A549 (cell line): ENCODE results near the gene LAMC2. TPM values are rescaled to one million over a fixed set of nuclear protein-coding genes. Genes with fewer than 3 reads are reported as not detected.

Source experiments
- ATAC-seq, 2 experiments: fragments of 200-7000 bp in 1 of 2; fragments of >200 bp in 1 of 2; cut with Nextera tagmentation in 1 of 2; cut with Tn5 transposase in 1 of 2; 3 replicates each; pipeline versions ENCODE4 v1.8.0 to v1.9.1; 2018 to 2020; ENCODE audit warnings: mild to moderate bottlenecking in 1 of 2, moderate library complexity in 1 of 2
- CTCF ChIA-PET: fragments of 300-600 bp; sonication (Branson Sonifier 250); formaldehyde crosslinking; extraction: SDS; loops from one replicate; lab custom pipeline; 2021; ENCODE audit warnings: antibody characterized with exemption, inconsistent platforms; lab: Yijun Ruan, JAX
- POLR2A ChIA-PET: fragments of 350-600 bp; formaldehyde crosslinking; extraction: SDS; loops from one replicate; lab custom pipeline; 2021; ENCODE audit warnings: antibody characterized with exemption, inconsistent platforms; lab: Yijun Ruan, JAX
- DNase-seq, 2 experiments: peaks; one replicate each; pipeline versions ENCODE4 v3.0.0 to v3.0.0-alpha.2; 2011 to 2016; ENCODE audit warnings: low read depth in 1 of 2, low spot score in 1 of 2
- FAIRE-seq: peaks from 2 replicates; lab custom pipeline; 2011; peaks lifted over from hg19 to GRCh38; lab: Jason Lieb, UNC
- H3K27ac ChIP-seq, 2 experiments: fragments of >200 bp; sonication (Bioruptor Twin); formaldehyde crosslinking; 3 replicates each; pipeline ENCODE4 v1.5.1; 2016 to 2017
- H3K4me1 ChIP-seq: fragments of >200 bp; sonication (Bioruptor Twin); formaldehyde crosslinking; 3 replicates; pipeline ENCODE4 v1.6.1; 2016
- H3K4me2 ChIP-seq: fragments of >200 bp; sonication (Bioruptor Twin); formaldehyde crosslinking; 3 replicates; pipeline ENCODE4 v1.6.1; 2016
- H3K4me3 ChIP-seq: fragments of >200 bp; sonication (Bioruptor Twin); formaldehyde crosslinking; 3 replicates; pipeline ENCODE4 v1.5.1; 2016
- H3K9me3 ChIP-seq: fragments of >200 bp; sonication (Bioruptor Twin); formaldehyde crosslinking; 3 replicates; pipeline ENCODE4 v1.6.1; 2016
- BHLHE40 ChIP-seq: IDR thresholded peaks from 2 replicates; pipeline ENCODE4 v1.6.1; 2012; ENCODE audit warnings: low read depth, low read length, inconsistent platforms
- EP300 ChIP-seq, 2 experiments: fragments of >200 bp; sonication (Bioruptor Twin); formaldehyde crosslinking; IDR thresholded peaks; 2 replicates in 1 of 2; 3 replicates in 1 of 2; pipeline ENCODE4 v1.6.1; 2016 to 2017
- FOSB ChIP-seq: fragments of 250-450 bp; sonication (Bioruptor Pico); IDR thresholded peaks from 2 replicates; pipeline ENCODE4 v1.5.0; 2020; ENCODE audit warnings: mild to moderate bottlenecking, moderate library complexity
- HDAC2 ChIP-seq: fragments of 200-600 bp; sonication (generic); IDR thresholded peaks from 2 replicates; pipeline ENCODE4 v1.6.1; 2016
- HEYL ChIP-seq: fragments of 250-450 bp; sonication (Bioruptor Pico); IDR thresholded peaks from 2 replicates; pipeline ENCODE4 v1.8.0; 2021; ENCODE audit warnings: mild to moderate bottlenecking, moderate library complexity
- HMGXB4 ChIP-seq: fragments of 250-450 bp; sonication (Bioruptor Pico); IDR thresholded peaks from 2 replicates; pipeline ENCODE4 v1.5.0; 2021; ENCODE audit warnings: mild to moderate bottlenecking, moderate library complexity, borderline replicate concordance
- HOXB13 ChIP-seq: fragments of 250-450 bp; sonication (Bioruptor Pico); IDR thresholded peaks from 2 replicates; pipeline ENCODE4 v1.5.0; 2020; ENCODE audit warnings: low read depth, mild to moderate bottlenecking, moderate library complexity
- HOXB5 ChIP-seq: fragments of 250-450 bp; sonication (Bioruptor Pico); IDR thresholded peaks from 2 replicates; pipeline ENCODE4 v1.5.0; 2020; ENCODE audit warnings: mild to moderate bottlenecking, moderate library complexity
- KDM5A ChIP-seq: fragments of 200-600 bp; sonication (generic); IDR thresholded peaks from 2 replicates; pipeline ENCODE4 v1.6.1; 2016; ENCODE audit warnings: antibody characterized with exemption, mild to moderate bottlenecking
- MAX ChIP-seq: IDR thresholded peaks from 2 replicates; pipeline ENCODE4 v1.6.1; 2012
- POLR2A ChIP-seq: IDR thresholded peaks from 2 replicates; pipeline ENCODE4 v1.6.1; 2012; ENCODE audit warnings: mild to moderate bottlenecking, low read length
- POLR2AphosphoS2 ChIP-seq: conservative IDR thresholded peaks from 2 replicates; pipeline ENCODE4 v1.6.1; 2012; ENCODE audit warnings: low read length, improper control_type of control experiment, inconsistent platforms
- TFCP2L1 ChIP-seq: fragments of 250-450 bp; sonication (Bioruptor Pico); IDR thresholded peaks from 2 replicates; pipeline ENCODE4 v1.5.0; 2021; ENCODE audit warnings: mild to moderate bottlenecking
- WGBS: methylation state at CpG from one replicate; pipeline ENCODE4 v1.1.6; 2017; ENCODE audit errors: missing lambda C conversion rate; 5-methylcytosine and 5-hydroxymethylcytosine counted together
- polyA plus RNA-seq, 4 experiments: library from polyadenylated mRNA; depleted of rRNA in 3 of 4; stranded (reverse); fragments of >200 nt; fragmentation: RNase III in 1 of 4; extraction: RNeasy Plus Mini Kit Qiagen cat#74134 plus additional on column Dnase treatment in 1 of 4; gene quantifications; 2 replicates in 3 of 4; 3 replicates in 1 of 4; pipeline ENCODE4 v1.2.3, GENCODE V29; 2011 to 2017
- TF ChIP-seq, protein P1 (sequence below): fragments of >200 bp; sonication (Bioruptor Twin); formaldehyde crosslinking; IDR thresholded peaks from 3 replicates; pipeline ENCODE4 v1.6.1; 2016
- TF ChIP-seq, protein P2 (sequence below): fragments of 150-350 bp; IDR thresholded peaks from 2 replicates; pipeline ENCODE4 v1.6.1; 2014; ENCODE audit warnings: low read depth, mild to moderate bottlenecking, low read length

Gene LAMC2
- polyA plus RNA-seq, 2 of the 4 experiments (the other 2 are of a cell fraction): 8.5 to 24.1 TPM

DNA sequence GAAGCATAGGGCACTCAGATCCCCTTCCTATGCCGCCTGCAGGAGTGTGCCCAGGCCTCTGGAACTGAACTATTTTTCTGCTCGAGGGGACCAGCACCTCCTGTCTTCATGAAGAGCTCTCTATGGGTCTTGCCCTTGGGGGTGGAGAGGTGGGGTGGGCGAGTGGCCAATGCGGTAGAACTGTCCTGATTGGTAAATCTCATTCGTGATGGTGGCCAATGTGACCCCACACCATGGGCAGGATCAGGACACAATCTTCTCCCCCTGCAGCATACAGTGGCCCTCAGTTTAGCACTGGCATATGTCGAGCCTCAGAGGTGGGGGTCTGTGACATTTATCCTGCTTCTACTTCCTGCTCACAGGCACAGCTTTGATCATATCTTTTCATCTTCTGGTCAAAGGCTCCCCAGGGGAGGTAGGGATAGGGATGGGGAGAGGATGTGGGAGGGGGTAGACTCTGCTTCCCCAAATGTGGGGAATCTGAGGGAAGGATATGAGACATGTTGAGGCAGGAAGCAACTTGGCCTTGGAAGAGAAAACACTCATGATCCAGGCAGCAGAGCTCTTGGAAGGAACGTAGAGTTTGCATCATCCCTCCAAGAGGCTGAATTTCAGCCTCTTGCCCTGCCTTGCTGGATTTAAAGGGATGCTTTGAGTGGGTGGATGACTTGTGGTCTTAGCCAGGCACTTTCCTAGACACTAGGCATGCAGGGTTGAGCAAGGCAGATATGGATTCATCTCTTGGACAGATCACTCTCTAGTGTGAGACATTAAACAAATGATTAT is 81.8 kb downstream of the LAMC2 start (continued):
- TF ChIP-seq, protein P1, sequence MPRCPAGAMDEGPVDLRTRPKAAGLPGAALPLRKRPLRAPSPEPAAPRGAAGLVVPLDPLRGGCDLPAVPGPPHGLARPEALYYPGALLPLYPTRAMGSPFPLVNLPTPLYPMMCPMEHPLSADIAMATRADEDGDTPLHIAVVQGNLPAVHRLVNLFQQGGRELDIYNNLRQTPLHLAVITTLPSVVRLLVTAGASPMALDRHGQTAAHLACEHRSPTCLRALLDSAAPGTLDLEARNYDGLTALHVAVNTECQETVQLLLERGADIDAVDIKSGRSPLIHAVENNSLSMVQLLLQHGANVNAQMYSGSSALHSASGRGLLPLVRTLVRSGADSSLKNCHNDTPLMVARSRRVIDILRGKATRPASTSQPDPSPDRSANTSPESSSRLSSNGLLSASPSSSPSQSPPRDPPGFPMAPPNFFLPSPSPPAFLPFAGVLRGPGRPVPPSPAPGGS: no peak
- no peak for TF ChIP-seq TFCP2L1 (CRISPR knock-in tag)
- TF ChIP-seq KDM5A: no peak
- no peak for TF ChIP-seq MAX
- no peak for TF ChIP-seq BHLHE40
- no peak for TF ChIP-seq HMGXB4

GRCh38 chr1:183270541-183271141 is 84.6 kb downstream of the LAMC2 start:
- TF ChIP-seq HDAC2 (no peak), POLR2A (no peak), POLR2AphosphoS2 (no peak), HOXB5 (CRISPR knock-in tag) (no peak), HOXB13 (CRISPR knock-in tag) (no peak), FOSB (CRISPR knock-in tag) (no peak)
- peak overlapping the region; percentile 16; the same call in 1 of the 3 replicates for H3K4me2 ChIP-seq
- DNase-seq (no peak), ATAC-seq (no peak), FAIRE-seq (no peak)
- 54% methylated on average over 5 of the region's 5 CpGs for WGBS
- POLR2A ChIA-PET: no interaction called here
- peaks cover 24% of the 10 kb centered on the region for H3K4me1 ChIP-seq
- CTCF ChIA-PET: interaction anchor here (0.9 to 7.4 kb wide), 2 partner anchors 10 to 12 kb away, joined by 4 to 71 read pairs; no protein-coding TSS in a partner anchor
- 0 out of 6 replicates have a peak overlapping the region, but pooled peaks of 1 of the 2 experiments have one; percentile 2 for H3K27ac ChIP-seq
- H3K4me3 ChIP-seq: no peak overlapping the region
- H3K9me3 ChIP-seq: no peaks in the 10 kb centered on the region

- H3K4me3 ChIP-seq: no peak overlapping the region
- H3K27ac ChIP-seq: peak overlapping the region in 1 of 2 experiments; percentile 61; a peak in 3 of 6 replicates
- H3K9me3 ChIP-seq: no peaks in the 10 kb centered on the region
- FAIRE-seq (no peak), ATAC-seq (peak; percentile 57 to 77; a peak in 5 of 6 replicates), DNase-seq (peak; percentile 40 to 53)
- H3K4me1 ChIP-seq: peaks cover 24% of the 10 kb centered on the region
- TF ChIP-seq HEYL: no peak
- TF ChIP-seq, protein P2, sequence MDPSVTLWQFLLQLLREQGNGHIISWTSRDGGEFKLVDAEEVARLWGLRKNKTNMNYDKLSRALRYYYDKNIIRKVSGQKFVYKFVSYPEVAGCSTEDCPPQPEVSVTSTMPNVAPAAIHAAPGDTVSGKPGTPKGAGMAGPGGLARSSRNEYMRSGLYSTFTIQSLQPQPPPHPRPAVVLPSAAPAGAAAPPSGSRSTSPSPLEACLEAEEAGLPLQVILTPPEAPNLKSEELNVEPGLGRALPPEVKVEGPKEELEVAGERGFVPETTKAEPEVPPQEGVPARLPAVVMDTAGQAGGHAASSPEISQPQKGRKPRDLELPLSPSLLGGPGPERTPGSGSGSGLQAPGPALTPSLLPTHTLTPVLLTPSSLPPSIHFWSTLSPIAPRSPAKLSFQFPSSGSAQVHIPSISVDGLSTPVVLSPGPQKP: no peak
- TF ChIP-seq, protein P1: no peak
- no peak for TF ChIP-seq EP300 (IDR thresholded peaks at IDR 0.05)
- 73% methylated on average over 4 of the region's 4 CpGs for WGBS
- ChIA-PET CTCF (interaction anchor here (0.7 to 7.4 kb wide), 3 partner anchors 8 to 46 kb away, joined by 3 to 71 read pairs (median 6); no protein-coding TSS in a partner anchor), POLR2A (interaction anchor here (1.4 kb wide), 1 partner anchor 10 kb away, joined by 3 read pairs; no protein-coding TSS in a partner anchor)
- peak overlapping the region; percentile 42; the same call in 2 of the 3 replicates for H3K4me2 ChIP-seq
Observed at GRCh38 chr1:183272390-183272848, 86.4 kb downstream of the LAMC2 start.
